ENCODE data around the gene KRTDAP. TPM values are rescaled to one million over a fixed set of nuclear protein-coding genes. Genes with fewer than 3 reads are reported as not detected.

KRTDAP gene
- total RNA-seq, 1 donor from 2014 or later, result 4.8 TPM

DNA sequence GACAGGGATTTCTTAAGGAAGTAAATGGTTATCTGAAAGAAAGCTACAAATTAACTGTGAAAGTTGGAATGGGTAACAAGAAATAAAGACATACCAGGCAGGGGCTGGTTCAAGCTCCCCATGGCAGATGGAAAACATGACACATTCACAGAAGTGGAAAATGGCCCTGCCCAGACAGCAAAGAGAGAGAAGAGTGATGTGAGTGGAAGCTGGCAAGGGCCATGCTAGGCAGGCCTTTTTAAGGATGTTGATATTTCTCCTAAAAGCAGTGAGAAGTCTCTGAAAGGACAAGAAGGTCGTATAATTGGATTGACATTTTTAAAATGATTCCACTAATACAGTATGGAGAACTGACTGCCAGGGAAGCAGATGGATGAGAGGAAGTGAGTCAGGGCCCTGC lies 45.5 kb downstream of the KRTDAP start:
- DNase-seq (ENCODE audit: low spot score, unreplicated experiment), result no peak
- H3K4me3 Mint-ChIP-seq (ENCODE audit: low read depth), result no peak overlapping the region
- TF ChIP-seq, protein P1, sequence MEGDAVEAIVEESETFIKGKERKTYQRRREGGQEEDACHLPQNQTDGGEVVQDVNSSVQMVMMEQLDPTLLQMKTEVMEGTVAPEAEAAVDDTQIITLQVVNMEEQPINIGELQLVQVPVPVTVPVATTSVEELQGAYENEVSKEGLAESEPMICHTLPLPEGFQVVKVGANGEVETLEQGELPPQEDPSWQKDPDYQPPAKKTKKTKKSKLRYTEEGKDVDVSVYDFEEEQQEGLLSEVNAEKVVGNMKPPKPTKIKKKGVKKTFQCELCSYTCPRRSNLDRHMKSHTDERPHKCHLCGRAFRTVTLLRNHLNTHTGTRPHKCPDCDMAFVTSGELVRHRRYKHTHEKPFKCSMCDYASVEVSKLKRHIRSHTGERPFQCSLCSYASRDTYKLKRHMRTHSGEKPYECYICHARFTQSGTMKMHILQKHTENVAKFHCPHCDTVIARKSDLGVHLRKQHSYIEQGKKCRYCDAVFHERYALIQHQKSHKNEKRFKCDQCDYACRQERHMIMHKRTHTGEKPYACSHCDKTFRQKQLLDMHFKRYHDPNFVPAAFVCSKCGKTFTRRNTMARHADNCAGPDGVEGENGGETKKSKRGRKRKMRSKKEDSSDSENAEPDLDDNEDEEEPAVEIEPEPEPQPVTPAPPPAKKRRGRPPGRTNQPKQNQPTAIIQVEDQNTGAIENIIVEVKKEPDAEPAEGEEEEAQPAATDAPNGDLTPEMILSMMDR (IDR thresholded peaks at IDR 0.05; ENCODE audit: unreplicated experiment), result no peak
- H3K36me3 Mint-ChIP-seq (ENCODE audit: insufficient read depth), result no peaks in the 10 kb centered on the region
- H3K9me3 Mint-ChIP-seq (ENCODE audit: low read depth), result no peaks in the 10 kb centered on the region
- H3K4me1 Mint-ChIP-seq (ENCODE audit: low read depth), result peaks cover 9% of the 10 kb centered on the region
- H3K27ac Mint-ChIP-seq, result no peak overlapping the region
- peaks cover 30% of the 10 kb centered on the region for H3K27me3 Mint-ChIP-seq

DNA sequence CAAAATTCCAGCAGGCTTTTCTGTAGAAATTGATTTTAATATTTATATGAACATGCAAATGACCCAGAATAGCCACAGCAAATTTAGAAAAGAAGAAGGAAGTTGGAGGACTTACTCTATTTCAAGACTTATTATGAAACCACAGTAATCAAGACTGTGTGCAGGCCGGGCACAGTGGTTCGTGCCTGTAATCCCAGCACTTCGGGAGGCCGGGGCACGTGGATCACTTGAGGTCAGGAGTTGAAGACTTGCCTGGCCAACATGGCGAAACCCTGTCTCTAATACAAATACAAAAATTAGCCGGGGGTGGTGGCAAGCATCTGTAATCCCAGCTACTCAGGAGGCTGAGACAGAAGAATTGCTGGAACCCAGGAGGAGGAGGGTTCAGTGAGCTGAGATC lies 48.2 kb downstream of the KRTDAP start:
- Mint-ChIP-seq H3K27me3 (peaks cover 25% of the 10 kb centered on the region), H3K9me3 (ENCODE audit: low read depth) (no peaks in the 10 kb centered on the region), H3K4me1 (ENCODE audit: low read depth) (peaks cover 7% of the 10 kb centered on the region), H3K36me3 (ENCODE audit: insufficient read depth) (no peaks in the 10 kb centered on the region), H3K27ac (no peak overlapping the region), H3K4me3 (ENCODE audit: low read depth) (no peak overlapping the region)
- TF ChIP-seq, protein P1 (IDR thresholded peaks at IDR 0.05; ENCODE audit: unreplicated experiment), result no peak
- no peak for DNase-seq (ENCODE audit: low spot score, unreplicated experiment)

DNA sequence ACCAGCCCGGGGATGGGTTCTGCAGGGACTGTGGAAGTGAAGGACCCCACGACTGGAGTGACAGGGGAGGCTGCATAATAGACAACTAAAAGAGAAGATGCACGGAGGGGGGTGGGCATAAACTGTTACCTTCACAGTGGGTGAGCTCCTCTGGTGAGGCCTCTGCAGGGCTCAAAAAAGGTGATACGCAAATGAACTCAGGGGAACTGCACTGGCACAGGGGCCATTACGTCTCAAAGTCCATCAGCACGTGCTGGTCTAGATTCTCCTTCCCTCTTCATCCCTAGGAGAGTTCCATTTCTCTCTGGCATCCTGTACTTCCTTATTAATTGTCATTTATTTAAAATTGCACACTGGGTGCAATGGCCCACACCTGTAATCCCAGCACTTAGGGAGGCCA lies 50.3 kb downstream of the KRTDAP start:
- Mint-ChIP-seq H3K36me3 (ENCODE audit: insufficient read depth) (no peaks in the 10 kb centered on the region), H3K27ac (no peak overlapping the region)

DNA sequence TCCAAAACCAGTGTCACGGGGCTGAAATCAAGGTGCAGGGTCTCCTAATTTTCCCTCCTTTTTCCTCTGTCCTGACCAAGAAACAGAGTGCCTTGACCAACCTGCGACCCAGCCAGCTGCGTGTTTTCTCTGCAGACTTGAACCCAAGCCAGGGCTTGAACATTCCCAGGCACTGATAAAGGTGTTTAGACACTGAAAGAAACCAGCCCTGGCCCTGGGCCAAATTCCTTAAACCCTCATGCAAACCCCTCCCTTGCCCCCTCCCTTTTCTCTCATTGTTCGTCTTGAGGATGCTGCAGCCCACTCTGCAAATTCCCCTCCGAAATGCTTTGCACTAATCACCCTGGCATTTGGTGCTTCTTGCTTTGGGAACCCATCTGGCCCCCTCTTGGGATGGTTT lies 51.7 kb downstream of the KRTDAP start:
- Mint-ChIP-seq H3K4me3 (ENCODE audit: low read depth) (no peak overlapping the region), H3K27ac (no peak overlapping the region), H3K9me3 (ENCODE audit: low read depth) (no peaks in the 10 kb centered on the region), H3K27me3 (peaks cover 11% of the 10 kb centered on the region), H3K4me1 (ENCODE audit: low read depth) (peaks cover 7% of the 10 kb centered on the region), H3K36me3 (ENCODE audit: insufficient read depth) (no peaks in the 10 kb centered on the region)
- TF ChIP-seq, protein P1 (IDR thresholded peaks at IDR 0.05; ENCODE audit: unreplicated experiment), result no peak
- no peak for DNase-seq (ENCODE audit: low spot score, unreplicated experiment)

More for the DNA sequence above, 50.3 kb downstream of the KRTDAP start:
- H3K9me3 Mint-ChIP-seq (ENCODE audit: low read depth), result no peaks in the 10 kb centered on the region
- H3K27me3 Mint-ChIP-seq, result peaks cover 10% of the 10 kb centered on the region
- H3K4me3 Mint-ChIP-seq (ENCODE audit: low read depth), result no peak overlapping the region
- TF ChIP-seq, protein P1 (IDR thresholded peaks at IDR 0.05; ENCODE audit: unreplicated experiment), result no peak
- no peak for DNase-seq (ENCODE audit: low spot score, unreplicated experiment)
- peaks cover 7% of the 10 kb centered on the region for H3K4me1 Mint-ChIP-seq (ENCODE audit: low read depth)

DNA sequence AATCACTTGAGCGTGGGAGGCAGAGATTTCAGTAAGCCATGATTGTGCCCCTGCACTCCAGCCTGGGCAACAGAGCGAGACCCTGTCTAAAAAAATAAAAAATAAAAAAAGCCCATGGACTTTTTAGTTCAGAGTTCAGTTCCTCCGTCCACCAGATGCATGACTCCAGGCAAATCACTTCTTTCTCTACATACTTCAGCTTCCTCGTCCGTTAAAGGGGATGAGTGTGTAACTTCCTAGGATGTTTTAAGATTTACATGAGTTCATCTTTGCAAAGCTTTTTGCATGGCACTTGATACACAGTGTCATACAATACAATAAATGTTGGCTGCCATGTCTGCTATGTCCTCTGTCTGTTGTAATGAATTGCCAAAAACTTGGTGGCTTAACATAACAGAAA lies 52.2 kb downstream of the KRTDAP start:
- no peak for DNase-seq (ENCODE audit: low spot score, unreplicated experiment)
- H3K27me3 Mint-ChIP-seq, result peaks cover 11% of the 10 kb centered on the region
- H3K4me1 Mint-ChIP-seq (ENCODE audit: low read depth), result peaks cover 7% of the 10 kb centered on the region
- no peaks in the 10 kb centered on the region for H3K9me3 Mint-ChIP-seq (ENCODE audit: low read depth)
- TF ChIP-seq, protein P1 (IDR thresholded peaks at IDR 0.05; ENCODE audit: unreplicated experiment), result no peak
- H3K36me3 Mint-ChIP-seq (ENCODE audit: insufficient read depth), result no peaks in the 10 kb centered on the region
- no peak overlapping the region for H3K27ac Mint-ChIP-seq
- no peak overlapping the region for H3K4me3 Mint-ChIP-seq (ENCODE audit: low read depth)
